HEK293T (cell line): ENCODE results near the gene RNF144A.

Experiments used
- CTCF ChIA-PET: fragments of 350-600 bp; formaldehyde crosslinking; extraction: SDS; loops from one replicate; lab custom pipeline; 2021; ENCODE audit warnings: antibody characterized with exemption, inconsistent platforms; lab: Yijun Ruan, JAX
- POLR2A ChIA-PET: fragments of 350-600 bp; formaldehyde crosslinking; extraction: SDS; loops from one replicate; lab custom pipeline; 2020; ENCODE audit warnings: antibody characterized with exemption, inconsistent platforms; lab: Yijun Ruan, JAX
- DNase-seq: peaks from one replicate; pipeline ENCODE4 v3.0.0; 2012; ENCODE audit warnings: mixed read lengths; ENCODE audit errors: extremely low spot score
- ARNT ChIP-seq: fragments of 450-650 bp; IDR thresholded peaks from 2 replicates; pipeline ENCODE4 v1.6.1; 2017; ENCODE audit warnings: mild to moderate bottlenecking
- BHLHE40 ChIP-seq: fragments of 450-650 bp; IDR thresholded peaks from 2 replicates; pipeline ENCODE4 v1.6.1; 2016; ENCODE audit warnings: mild to moderate bottlenecking, moderate library complexity, borderline replicate concordance
- CTBP1 ChIP-seq: fragments of 450-650 bp; IDR thresholded peaks from 2 replicates; pipeline ENCODE4 v1.6.1; 2016; ENCODE audit warnings: borderline replicate concordance
- ELF4 ChIP-seq: fragments of 450-650 bp; IDR thresholded peaks from 2 replicates; pipeline ENCODE4 v1.6.1; 2017; ENCODE audit warnings: antibody characterized with exemption
- FOXA1 ChIP-seq: fragments of 450-650 bp; IDR thresholded peaks from 2 replicates; pipeline ENCODE4 v1.6.1; 2016; ENCODE audit warnings: mild to moderate bottlenecking
- FOXK2 ChIP-seq: fragments of 450-650 bp; IDR thresholded peaks from 2 replicates; pipeline ENCODE4 v1.6.1; 2016; ENCODE audit warnings: mild to moderate bottlenecking
- FOXM1 ChIP-seq: fragments of 450-650 bp; IDR thresholded peaks from 2 replicates; pipeline ENCODE4 v1.6.1; 2017; ENCODE audit warnings: mild to moderate bottlenecking, borderline replicate concordance
- HDGF ChIP-seq: fragments of 450-650 bp; IDR thresholded peaks from 2 replicates; pipeline ENCODE4 v1.6.1; 2017; ENCODE audit warnings: antibody characterized with exemption, borderline replicate concordance
- L3MBTL2 ChIP-seq: fragments of 450-650 bp; conservative IDR thresholded peaks from 2 replicates; pipeline ENCODE4 v1.6.1; 2016; ENCODE audit warnings: mild to moderate bottlenecking
- LEF1 ChIP-seq: fragments of 450-650 bp; IDR thresholded peaks from 2 replicates; pipeline ENCODE4 v1.6.1; 2017; ENCODE audit warnings: mild to moderate bottlenecking, borderline replicate concordance
- NFRKB ChIP-seq: fragments of 450-650 bp; IDR thresholded peaks from 2 replicates; pipeline ENCODE4 v1.6.1; 2016; ENCODE audit warnings: mild to moderate bottlenecking, moderate library complexity
- PKNOX1 ChIP-seq: fragments of 450-650 bp; IDR thresholded peaks from 2 replicates; pipeline ENCODE4 v1.6.1; 2016
- SP1 ChIP-seq: fragments of 450-650 bp; IDR thresholded peaks from 2 replicates; pipeline ENCODE4 v1.6.1; 2017
- SUZ12 ChIP-seq: fragments of 450-650 bp; IDR thresholded peaks from 2 replicates; pipeline ENCODE4 v1.6.1; 2016; ENCODE audit warnings: mild to moderate bottlenecking
- TARDBP ChIP-seq: fragments of 450-650 bp; IDR thresholded peaks from 2 replicates; pipeline ENCODE4 v1.6.1; 2016
- ZNF384 ChIP-seq: fragments of 450-650 bp; IDR thresholded peaks from 2 replicates; pipeline ENCODE4 v1.6.1; 2016

The RNF144A gene

GRCh38 chr2:7020059-7020458 is 102.8 kb downstream of the RNF144A start:
- DNase-seq = no peak
- CTCF ChIA-PET = no interaction called here
- TF ChIP-seq PKNOX1 (no peak), FOXM1 (no peak), ARNT (no peak), TARDBP (no peak), HDGF (no peak), LEF1 (no peak), SUZ12 (no peak), BHLHE40 (no peak), SP1 (no peak), CTBP1 (no peak), L3MBTL2 (no peak), FOXK2 (no peak), ZNF384 (no peak), NFRKB (no peak)
- POLR2A ChIA-PET = no interaction called here

- no peak for DNase-seq
- CTCF ChIA-PET = no interaction called here
- no peak for TF ChIP-seq FOXA1
- TF ChIP-seq PKNOX1 = no peak
- TF ChIP-seq SP1 = no peak
- TF ChIP-seq ZNF384 = no peak
- no peak for TF ChIP-seq SUZ12
- POLR2A ChIA-PET = no interaction called here
Observed at GRCh38 chr2:7020468-7020867, 103.3 kb downstream of the RNF144A start.

GRCh38 chr2:7020939-7021470 is 103.8 kb downstream of the RNF144A start:
- CTCF ChIA-PET = no interaction called here
- POLR2A ChIA-PET = no interaction called here
- DNase-seq = no peak
- TF ChIP-seq BHLHE40 = no peak
- no peak for TF ChIP-seq L3MBTL2

GRCh38 chr2:7022492-7023385 is 105.5 kb downstream of the RNF144A start:
- CTCF ChIA-PET = no interaction called here
- DNase-seq = no peak
- TF ChIP-seq NFRKB (no peak), HDGF (no peak), SP1 (no peak), ELF4 (no peak), FOXA1 (no peak), CTBP1 (no peak), BHLHE40 (no peak), TARDBP (no peak), L3MBTL2 (no peak), PKNOX1 (no peak), FOXM1 (no peak)
- POLR2A ChIA-PET = no interaction called here

- TF ChIP-seq ZNF384 (no peak), ARNT (no peak), PKNOX1 (no peak), NFRKB (no peak), SUZ12 (no peak), LEF1 (no peak), FOXM1 (no peak), HDGF (no peak), L3MBTL2 (no peak), FOXA1 (no peak), CTBP1 (no peak), BHLHE40 (no peak), SP1 (no peak)
- POLR2A ChIA-PET = no interaction called here
- CTCF ChIA-PET = no interaction called here
- DNase-seq = no peak
Observed at GRCh38 chr2:7023542-7023941, 106.3 kb downstream of the RNF144A start.

GRCh38 chr2:7024261-7024660 is 107.0 kb downstream of the RNF144A start:
- no peak for TF ChIP-seq SP1
- no peak for TF ChIP-seq FOXA1
- no peak for TF ChIP-seq BHLHE40
- TF ChIP-seq HDGF = no peak
- no peak for TF ChIP-seq ARNT
- ChIA-PET POLR2A (no interaction called here), CTCF (no interaction called here)
- no peak for DNase-seq
